IMR-90 (cell line): ENCODE data around the gene MTM1. TPM values are rescaled to one million over a fixed set of nuclear protein-coding genes. Genes with fewer than 3 reads are reported as not detected.

Experiments
- ATAC-seq: fragments of 200-7000 bp; cut with Tn5 transposase; 2 replicates; pipeline ENCODE4 v1.9.1; 2020; ENCODE audit warnings: low read depth, mild to moderate bottlenecking, moderate library complexity
- BruUV-seq: library from RNA; stranded (reverse); fragments of 400-500 nt; replicated peaks from 2 replicates; lab custom pipeline; 2021; lab: Mats Ljungman, UMichigan
- CTCF ChIA-PET: fragments of 300-600 bp; formaldehyde crosslinking; extraction: SDS; loops from one replicate; lab custom pipeline; 2021; ENCODE audit warnings: antibody characterized with exemption; lab: Yijun Ruan, JAX
- POLR2A ChIA-PET: fragments of 300-600 bp; sonication (Branson Sonifier 250); formaldehyde crosslinking; loops from one replicate; lab custom pipeline; 2022; ENCODE audit warnings: antibody characterized with exemption; ENCODE audit not compliant: unreplicated experiment; lab: Charles Lee
- DNase-seq: peaks from one replicate; pipeline ENCODE4 v3.0.0; 2013
- H2AFZ ChIP-seq: replicated peaks from 2 replicates; pipeline ENCODE3; 2013; ENCODE audit warnings: low read length, mild to moderate bottlenecking; ENCODE audit not compliant: poor library complexity
- H2AK5ac ChIP-seq: 2 replicates; pipeline ENCODE4 v1.6.1; 2013; ENCODE audit warnings: low read depth, low read length, inconsistent platforms
- H2AK9ac ChIP-seq: replicated peaks from 2 replicates; pipeline ENCODE3; 2013; ENCODE audit warnings: mild to moderate bottlenecking, low read depth, low read length, moderate library complexity; ENCODE audit not compliant: poor library complexity
- H2BK120ac ChIP-seq: 2 replicates; pipeline ENCODE4 v1.6.1; 2013; ENCODE audit warnings: low read depth, low read length, inconsistent platforms
- H2BK15ac ChIP-seq: 3 replicates; pipeline ENCODE4 v1.6.1; 2013; ENCODE audit warnings: low read depth, low read length, inconsistent platforms
- H2BK20ac ChIP-seq: 2 replicates; pipeline ENCODE4 v1.6.1; 2013; ENCODE audit warnings: low read depth, mild to moderate bottlenecking, inconsistent platforms, low read length, moderate library complexity
- H2BK5ac ChIP-seq: 2 replicates; pipeline ENCODE4 v1.6.1; 2013; ENCODE audit warnings: mild to moderate bottlenecking, low read depth, low read length, inconsistent platforms; ENCODE audit not compliant: poor library complexity, severe bottlenecking
- H3K14ac ChIP-seq: replicated peaks from 2 replicates; pipeline ENCODE4 v1.6.1; 2013; ENCODE audit warnings: low read depth, low read length, inconsistent platforms
- H3K18ac ChIP-seq: 2 replicates; pipeline ENCODE4 v1.6.1; 2013; ENCODE audit warnings: low read depth, low read length, control low read depth
- H3K23ac ChIP-seq: 2 replicates; pipeline ENCODE4 v1.6.1; 2013; ENCODE audit warnings: low read depth, low read length, inconsistent platforms
- H3K27ac ChIP-seq: 2 replicates; pipeline ENCODE4 v1.5.1; 2013; ENCODE audit warnings: mild to moderate bottlenecking, control low read depth, low read length; ENCODE audit not compliant: insufficient read depth
- H3K27me3 ChIP-seq: 2 replicates; pipeline ENCODE4 v1.6.1; 2013; ENCODE audit warnings: low read length; ENCODE audit not compliant: control insufficient read depth, insufficient read depth
- H3K36me3 ChIP-seq: 2 replicates; pipeline ENCODE4 v1.6.1; 2013; ENCODE audit warnings: low read length, mixed read lengths; ENCODE audit not compliant: control insufficient read depth, insufficient read depth
- H3K4ac ChIP-seq: 2 replicates; pipeline ENCODE4 v1.6.1; 2013; ENCODE audit warnings: low read depth, low read length, inconsistent platforms
- H3K4me1 ChIP-seq: 2 replicates; pipeline ENCODE4 v1.6.1; 2013; ENCODE audit warnings: low read length, mixed read lengths; ENCODE audit not compliant: control insufficient read depth, insufficient read depth
- H3K4me2 ChIP-seq: 2 replicates; pipeline ENCODE4 v1.6.1; 2013; ENCODE audit warnings: low read depth, mild to moderate bottlenecking, control low read depth, low read length, moderate library complexity
- H3K4me3 ChIP-seq: 2 replicates; pipeline ENCODE4 v1.5.1; 2013; ENCODE audit warnings: low read depth, mild to moderate bottlenecking, control low read depth, low read length, moderate library complexity; ENCODE audit not compliant: insufficient read depth
- H3K56ac ChIP-seq: 2 replicates; pipeline ENCODE4 v1.6.1; 2013; ENCODE audit warnings: low read length, inconsistent platforms; ENCODE audit not compliant: insufficient read depth; ENCODE audit errors: extremely low read depth
- H3K79me1 ChIP-seq, 2 experiments: 2 replicates each; pipeline ENCODE4 v1.6.1; 2013; ENCODE audit warnings: low read length in 2 of 2, inconsistent platforms in 1 of 2, low read depth in 1 of 2
- H3K9ac ChIP-seq: 2 replicates; pipeline ENCODE4 v1.6.1; 2013; ENCODE audit warnings: low read depth, low read length, control low read depth
- H3K9me1 ChIP-seq: 2 replicates; pipeline ENCODE4 v1.6.1; 2013; ENCODE audit warnings: low read length, inconsistent platforms; ENCODE audit not compliant: insufficient read depth
- H3K9me3 ChIP-seq: 2 replicates; pipeline ENCODE4 v1.6.1; 2013; ENCODE audit warnings: low read length; ENCODE audit not compliant: control insufficient read depth, insufficient read depth
- H4K20me1 ChIP-seq: 2 replicates; pipeline ENCODE4 v1.6.1; 2013; ENCODE audit warnings: low read length, inconsistent platforms; ENCODE audit not compliant: insufficient read depth
- H4K5ac ChIP-seq: 2 replicates; pipeline ENCODE4 v1.6.1; 2013; ENCODE audit warnings: mild to moderate bottlenecking, low read depth, low read length, control low read depth
- H4K8ac ChIP-seq, 2 experiments: 2 replicates each; pipeline ENCODE4 v1.6.1; 2013; ENCODE audit warnings: low read depth in 2 of 2, low read length in 2 of 2, control low read depth in 1 of 2, inconsistent platforms in 1 of 2
- H4K91ac ChIP-seq: 2 replicates; pipeline ENCODE4 v1.6.1; 2013; ENCODE audit warnings: low read depth, low read length, inconsistent platforms; ENCODE audit not compliant: insufficient read depth
- BHLHE40 ChIP-seq: fragments of 150-350 bp; IDR thresholded peaks from 2 replicates; pipeline ENCODE4 v1.6.1; 2016; ENCODE audit warnings: mild to moderate bottlenecking, low read depth, low read length
- CTCF ChIP-seq: conservative IDR thresholded peaks from 2 replicates; pipeline ENCODE4 v1.5.1; 2012; ENCODE audit warnings: mild to moderate bottlenecking, low read depth, low read length, improper control_type of control experiment
- FOS ChIP-seq: fragments of 150-350 bp; IDR thresholded peaks from 2 replicates; pipeline ENCODE4 v1.6.1; 2016; ENCODE audit warnings: low read depth, low read length
- MAFK ChIP-seq: IDR thresholded peaks from 2 replicates; pipeline ENCODE4 v1.6.1; 2012; ENCODE audit warnings: low read depth, low read length, improper control_type of control experiment
- MAZ ChIP-seq: IDR thresholded peaks from 2 replicates; pipeline ENCODE4 v1.6.1; 2012; ENCODE audit warnings: low read depth, mild to moderate bottlenecking, low read length, improper control_type of control experiment, moderate library complexity, borderline replicate concordance
- MXI1 ChIP-seq: IDR thresholded peaks from 2 replicates; pipeline ENCODE4 v1.6.1; 2012; ENCODE audit warnings: low read depth, mild to moderate bottlenecking, low read length, moderate library complexity, borderline replicate concordance
- POLR2A ChIP-seq: IDR thresholded peaks from 2 replicates; pipeline ENCODE4 v1.6.1; 2012; ENCODE audit warnings: mild to moderate bottlenecking, low read depth, low read length
- RCOR1 ChIP-seq: IDR thresholded peaks from 2 replicates; pipeline ENCODE4 v1.6.1; 2012; ENCODE audit warnings: mild to moderate bottlenecking, low read length, improper control_type of control experiment; ENCODE audit not compliant: insufficient replicate concordance
- RFX5 ChIP-seq: IDR thresholded peaks from 2 replicates; pipeline ENCODE4 v1.8.0; 2012; ENCODE audit warnings: low read depth, mild to moderate bottlenecking, low read length, moderate library complexity
- WGBS, 2 experiments: methylation state at CpG; one replicate each; pipeline versions ENCODE4 v1.1.5 to v1.1.7; 2013; ENCODE audit warnings: missing lambda C conversion rate in 2 of 2; ENCODE audit not compliant: insufficient read length in 1 of 2; ENCODE audit errors: extremely low coverage in 2 of 2; 5-methylcytosine and 5-hydroxymethylcytosine counted together
- dilution Hi-C: fragments of 300-500 bp; cut with HindIII; formaldehyde crosslinking; loops from one replicate; pipeline ENCODE4 v1.14.3; 2018; ENCODE audit warnings: low sequenced_read_pairs; ENCODE audit not compliant: unreplicated experiment
- in situ Hi-C: fragments of 300-500 bp; cut with MboI; formaldehyde crosslinking; loops from 3 replicates; pipeline ENCODE4 v1.14.3; 2019; ENCODE audit warnings: low sequenced_read_pairs, inconsistent platforms, mixed read lengths
- intact Hi-C: fragments of 100-400 bp; cut with micrococcal nuclease; formaldehyde crosslinking; loops from 2 replicates; pipeline ENCODE4 v1.10.0; 2022
- polyA plus RNA-seq, 3 experiments: library from polyadenylated mRNA; depleted of rRNA; stranded (reverse); fragments of >200 nt; gene quantifications; 2 replicates each; pipeline ENCODE4 v1.2.3, GENCODE V29; 2012; ENCODE audit warnings: low replicate concordance in 1 of 3
- total RNA-seq: library from RNA; depleted of rRNA; stranded (reverse); fragments of >200 nt; gene quantifications from 2 replicates; pipeline ENCODE4 v1.2.3, GENCODE V29; 2012

The MTM1 gene
- total and polyA plus RNA-seq, 2 of the 4 experiments (the other 2 are of a cell fraction) = 3.8 to 5.6 TPM

- H3K14ac ChIP-seq = no peak overlapping the region
- no peak overlapping the region for H4K91ac ChIP-seq
- intact Hi-C loops (no loop called here), in situ Hi-C loops (no loop called here), dilution Hi-C loops (no loop called here)
- no peaks in the 10 kb centered on the region; the same call in 1 of the 2 replicates for H3K9me3 ChIP-seq
- no peak for ATAC-seq
- TF ChIP-seq RFX5 = no peak
- no peak for TF ChIP-seq POLR2A
- no peak for TF ChIP-seq CTCF
- TF ChIP-seq BHLHE40 = no peak
- TF ChIP-seq FOS = no peak
- TF ChIP-seq MAFK = no peak
- no peak for TF ChIP-seq RCOR1
- no peak for TF ChIP-seq MXI1
- TF ChIP-seq MAZ = no peak
- POLR2A ChIA-PET = no interaction called here
- H2AK5ac ChIP-seq = no peak overlapping the region
- H2AFZ ChIP-seq = no peak overlapping the region
- H3K27ac ChIP-seq = no peak overlapping the region
- no peak overlapping the region for H3K56ac ChIP-seq
- no peak overlapping the region for H3K18ac ChIP-seq
- no peaks in the 10 kb centered on the region for H3K36me3 ChIP-seq
- no peak overlapping the region for H2BK120ac ChIP-seq
- no peak overlapping the region for H3K23ac ChIP-seq
- H3K79me1 ChIP-seq = no peaks in the 10 kb centered on the region
- CTCF ChIA-PET = interaction anchor here (0.6 kb wide), 1 partner anchor 89 kb away, joined by 3 read pairs; no protein-coding TSS in a partner anchor
- no CpG with 5 or more reads among the region's 8 CpGs for WGBS, 2 experiments
- no peaks in the 10 kb centered on the region for H4K20me1 ChIP-seq
- H3K27me3 ChIP-seq = peaks cover 3% of the 10 kb centered on the region; the same call in 1 of the 2 replicates
- H2BK20ac ChIP-seq = no peak overlapping the region
- no peak overlapping the region for H3K4me2 ChIP-seq
- no peak overlapping the region for H4K5ac ChIP-seq
- H3K4me3 ChIP-seq = no peak overlapping the region
- no peak for DNase-seq
- no TSS peak for BruUV-seq
- no peaks in the 10 kb centered on the region for H3K4me1 ChIP-seq
- H3K9ac ChIP-seq = no peak overlapping the region
- no peak overlapping the region for H2BK5ac ChIP-seq
- no peak overlapping the region for H4K8ac ChIP-seq
- no peak overlapping the region for H2BK15ac ChIP-seq
- H2AK9ac ChIP-seq = no peak overlapping the region
- H3K9me1 ChIP-seq = no peaks in the 10 kb centered on the region
- H3K4ac ChIP-seq = no peak overlapping the region
Measured at GRCh38 chrX:150544835-150545770, 23.3 kb upstream of the MTM1 start.
